ENCODE results near the gene HMGCS1. TPM values are rescaled to one million over a fixed set of nuclear protein-coding genes. Genes with fewer than 3 reads are reported as not detected.

HMGCS1 gene
- total and polyA plus RNA-seq, 2 donors from 2014 or later, result 30.9 to 55.1 TPM

DNA sequence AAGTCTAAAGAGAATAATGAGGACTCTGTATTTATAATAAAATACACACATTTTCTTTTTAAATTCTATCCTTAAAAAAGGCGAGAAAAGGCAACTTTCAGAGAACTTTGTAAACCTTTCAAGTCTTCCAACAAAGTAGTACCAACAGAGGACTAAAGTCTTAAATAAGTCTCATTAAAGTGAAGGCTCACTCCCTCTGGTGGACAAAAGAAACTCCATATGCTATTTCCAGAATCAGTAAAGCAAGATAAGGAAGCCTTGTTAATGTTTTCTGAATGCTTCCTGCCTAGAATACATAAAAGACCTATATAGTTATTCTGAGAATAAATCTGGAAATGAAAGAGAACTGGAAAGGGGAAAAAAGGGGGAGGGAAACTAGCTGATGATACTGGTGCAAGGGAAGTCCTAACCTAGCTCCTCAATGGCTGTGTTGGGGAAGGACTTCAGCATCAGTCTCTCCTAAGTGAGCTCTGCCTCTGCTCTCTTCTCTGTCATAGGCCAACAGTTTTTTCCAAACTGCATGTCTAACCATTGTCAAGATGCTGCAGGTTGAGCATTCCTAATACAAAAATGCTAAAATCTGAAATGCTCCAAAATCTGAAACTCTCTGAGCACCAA lies 7.2 kb downstream of the HMGCS1 start:
- TF ChIP-seq, protein P1, sequence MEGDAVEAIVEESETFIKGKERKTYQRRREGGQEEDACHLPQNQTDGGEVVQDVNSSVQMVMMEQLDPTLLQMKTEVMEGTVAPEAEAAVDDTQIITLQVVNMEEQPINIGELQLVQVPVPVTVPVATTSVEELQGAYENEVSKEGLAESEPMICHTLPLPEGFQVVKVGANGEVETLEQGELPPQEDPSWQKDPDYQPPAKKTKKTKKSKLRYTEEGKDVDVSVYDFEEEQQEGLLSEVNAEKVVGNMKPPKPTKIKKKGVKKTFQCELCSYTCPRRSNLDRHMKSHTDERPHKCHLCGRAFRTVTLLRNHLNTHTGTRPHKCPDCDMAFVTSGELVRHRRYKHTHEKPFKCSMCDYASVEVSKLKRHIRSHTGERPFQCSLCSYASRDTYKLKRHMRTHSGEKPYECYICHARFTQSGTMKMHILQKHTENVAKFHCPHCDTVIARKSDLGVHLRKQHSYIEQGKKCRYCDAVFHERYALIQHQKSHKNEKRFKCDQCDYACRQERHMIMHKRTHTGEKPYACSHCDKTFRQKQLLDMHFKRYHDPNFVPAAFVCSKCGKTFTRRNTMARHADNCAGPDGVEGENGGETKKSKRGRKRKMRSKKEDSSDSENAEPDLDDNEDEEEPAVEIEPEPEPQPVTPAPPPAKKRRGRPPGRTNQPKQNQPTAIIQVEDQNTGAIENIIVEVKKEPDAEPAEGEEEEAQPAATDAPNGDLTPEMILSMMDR (IDR thresholded peaks at IDR 0.05; ENCODE audit: borderline replicate concordance, extremely low read depth, insufficient read depth), result peak; percentile 59
- DNase-seq, result peak in 2 of 5 donors; percentile 79 to 88
- Histone ChIP-seq H3K9me3 (ENCODE audit: control insufficient read depth in 2 of 3, insufficient read depth in 1 of 3, low read length in 3 of 3) (no peaks in the 10 kb centered on the region), H3K36me3 (ENCODE audit: control insufficient read depth in 2 of 3, insufficient read depth in 3 of 3, low read length in 3 of 3) (no peaks in the 10 kb centered on the region), H3K4me1 (ENCODE audit: control insufficient read depth in 2 of 3, insufficient read depth in 2 of 3, low read depth in 1 of 3, low read length in 3 of 3) (peaks cover 0 to 17% (median 4%) of the 10 kb centered on the region in 3 donors), H3K4me3 (ENCODE audit: low read length in 3 of 3) (no peak overlapping the region), H3K27ac (ENCODE audit: low read depth in 2 of 2, low read length in 2 of 2) (no peak overlapping the region), H3K9ac (ENCODE audit: low read length in 3 of 3) (no peak overlapping the region), H3K27me3 (ENCODE audit: control insufficient read depth, insufficient read depth, low read length) (no peaks in the 10 kb centered on the region)
- intact Hi-C loops (cut with DNase I), result no loop called here
- peak; percentile 17 for FAIRE-seq

DNA sequence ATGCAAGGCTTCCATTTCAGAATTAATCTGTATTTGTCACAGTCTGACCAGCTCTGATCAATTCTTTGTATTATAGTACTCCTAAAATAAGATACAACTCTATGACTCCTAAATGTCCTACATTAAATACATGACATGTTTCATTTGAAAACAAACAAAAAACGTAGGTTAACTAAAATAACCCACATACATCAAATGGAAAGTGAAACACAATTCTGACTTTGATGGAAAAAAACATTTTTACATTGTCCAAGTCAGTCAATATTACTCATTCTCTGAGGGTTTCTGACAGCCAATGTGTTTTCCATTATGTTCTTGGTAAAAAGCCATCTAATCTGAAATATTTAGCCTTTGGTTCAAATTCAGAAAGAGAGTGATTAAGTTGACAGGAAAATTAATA lies 8.7 kb downstream of the HMGCS1 start:
- Histone ChIP-seq H3K4me1 (ENCODE audit: control insufficient read depth in 2 of 3, insufficient read depth in 2 of 3, low read depth in 1 of 3, low read length in 3 of 3) (peaks cover 0 to 8% (median 2%) of the 10 kb centered on the region in 3 donors), H3K27ac (ENCODE audit: low read depth in 2 of 2, low read length in 2 of 2) (no peak overlapping the region), H3K4me3 (ENCODE audit: low read length in 3 of 3) (no peak overlapping the region), H3K9me3 (ENCODE audit: control insufficient read depth in 2 of 3, insufficient read depth in 1 of 3, low read length in 3 of 3) (no peaks in the 10 kb centered on the region), H3K36me3 (ENCODE audit: control insufficient read depth in 2 of 3, insufficient read depth in 3 of 3, low read length in 3 of 3) (no peaks in the 10 kb centered on the region), H3K27me3 (ENCODE audit: control insufficient read depth, insufficient read depth, low read length) (no peaks in the 10 kb centered on the region), H3K9ac (ENCODE audit: low read length in 3 of 3) (no peak overlapping the region)
- DNase-seq (no peak), FAIRE-seq (peak; percentile 37)
- intact Hi-C loops (cut with DNase I), result no loop called here
- TF ChIP-seq, protein P1 (IDR thresholded peaks at IDR 0.05; ENCODE audit: borderline replicate concordance, extremely low read depth, insufficient read depth), result no peak

DNA sequence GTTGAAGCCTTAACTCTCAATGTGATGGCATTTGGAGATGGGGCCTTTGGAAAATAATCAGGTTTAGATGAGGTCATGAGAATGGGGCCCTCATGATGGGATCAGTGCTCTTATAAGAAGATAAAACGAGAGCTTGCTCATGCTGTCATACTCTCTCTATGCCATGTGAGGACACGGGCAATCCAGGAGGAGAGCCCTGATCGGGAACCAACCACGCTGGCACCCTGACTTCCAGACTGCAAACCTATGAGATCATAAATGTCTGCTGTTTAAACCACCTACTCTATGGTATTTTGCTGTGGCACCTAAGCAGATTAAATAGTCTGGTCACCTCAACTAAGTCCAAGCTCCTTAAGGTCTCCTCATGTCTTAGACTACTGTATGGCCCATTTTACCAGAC lies 10.0 kb downstream of the HMGCS1 start:
- Histone ChIP-seq H3K4me3 (ENCODE audit: low read length in 3 of 3) (no peak overlapping the region), H3K27me3 (ENCODE audit: control insufficient read depth, insufficient read depth, low read length) (no peaks in the 10 kb centered on the region), H3K36me3 (ENCODE audit: control insufficient read depth in 2 of 3, insufficient read depth in 3 of 3, low read length in 3 of 3) (peaks cover 0 to 4% (median 4%) of the 10 kb centered on the region in 3 donors), H3K27ac (ENCODE audit: low read depth in 2 of 2, low read length in 2 of 2) (no peak overlapping the region), H3K9ac (ENCODE audit: low read length in 3 of 3) (no peak overlapping the region), H3K4me1 (ENCODE audit: control insufficient read depth in 2 of 3, insufficient read depth in 2 of 3, low read depth in 1 of 3, low read length in 3 of 3) (peaks cover 0 to 8% (median 2%) of the 10 kb centered on the region in 3 donors), H3K9me3 (ENCODE audit: control insufficient read depth in 2 of 3, insufficient read depth in 1 of 3, low read length in 3 of 3) (no peaks in the 10 kb centered on the region)
- FAIRE-seq, result no peak
- intact Hi-C loops (cut with DNase I), result no loop called here
- no peak for DNase-seq
- TF ChIP-seq, protein P1 (IDR thresholded peaks at IDR 0.05; ENCODE audit: borderline replicate concordance, extremely low read depth, insufficient read depth), result no peak

Data from kidney (tissue), 14 donors.